Lung (tissue), 12 donors: ENCODE results near the gene OXGR1. TPM values are rescaled to one million over a fixed set of nuclear protein-coding genes. Genes with fewer than 3 reads are reported as not detected.

ENCODE experiments used
- ATAC-seq: fragments of 200-7000 bp; cut with Tn5 transposase; one replicate; pipeline ENCODE4 v1.9.1; 2020; ENCODE audit warnings: moderate number of reproducible peaks; ENCODE audit not compliant: insufficient read depth, low FRiP score
- DNase-seq, 3 donors: peaks; one replicate each; pipeline ENCODE4 v3.0.0-alpha.2; 2013 to 2017
- H3K27ac ChIP-seq, 2 donors: one replicate each; pipeline ENCODE4 v1.5.1; 2013; ENCODE audit warnings: mild to moderate bottlenecking in 2 of 2, moderate library complexity in 2 of 2, control low read depth in 1 of 2, inconsistent platforms in 1 of 2, low read depth in 1 of 2, low read length in 1 of 2
- H3K27me3 ChIP-seq, 3 donors: one replicate each; pipeline ENCODE4 v1.5.1; 2013; ENCODE audit warnings: low read length in 2 of 3; ENCODE audit not compliant: control insufficient read depth in 3 of 3, insufficient read depth in 3 of 3
- H3K36me3 ChIP-seq, 4 donors: one replicate each; pipeline ENCODE4 v1.5.1; 2013; ENCODE audit warnings: low read length in 4 of 4, mild to moderate bottlenecking in 1 of 4, moderate library complexity in 1 of 4; ENCODE audit not compliant: control insufficient read depth in 4 of 4, insufficient read depth in 4 of 4
- H3K4me1 ChIP-seq, 5 donors: one replicate each; pipeline ENCODE4 v1.5.1; 2013; ENCODE audit warnings: low read length in 5 of 5, mild to moderate bottlenecking in 2 of 5, moderate library complexity in 1 of 5; ENCODE audit not compliant: control insufficient read depth in 5 of 5, insufficient read depth in 5 of 5
- H3K4me3 ChIP-seq: one replicate; pipeline ENCODE4 v1.5.1; 2013; ENCODE audit warnings: mild to moderate bottlenecking, control low read depth, moderate library complexity
- H3K9ac ChIP-seq, 2 donors: one replicate each; pipeline ENCODE4 v1.5.1; 2013; ENCODE audit warnings: low read length in 2 of 2, control low read depth in 1 of 2; ENCODE audit not compliant: insufficient read depth in 1 of 2
- H3K9me3 ChIP-seq, 4 donors: one replicate each; pipeline ENCODE4 v1.5.1; 2013; ENCODE audit warnings: low read length in 3 of 4, mild to moderate bottlenecking in 1 of 4, moderate library complexity in 1 of 4; ENCODE audit not compliant: control insufficient read depth in 4 of 4, insufficient read depth in 3 of 4
- CTCF ChIP-seq: IDR thresholded peaks from 2 replicates; pipeline ENCODE4 v1.5.1; 2012; ENCODE audit warnings: mild to moderate bottlenecking; ENCODE audit errors: control extremely low read depth, extremely low read depth
- WGBS, 2 donors: extraction: QIAGEN DNeasy Blood & Tissue Kit; methylation state at CpG; one replicate each; pipeline ENCODE4 v1.1.7; 2013; 5-methylcytosine and 5-hydroxymethylcytosine counted together
- polyA plus RNA-seq, 2 donors: library from polyadenylated mRNA; stranded (reverse); fragments of 200-250 nt; gene quantifications; one replicate each; pipeline ENCODE4 v1.2.1, GENCODE V29; 2013
- total RNA-seq, 2 donors: library from RNA; depleted of rRNA in 1 of 2; stranded (reverse); fragments of >200 nt in 1 of 2; gene quantifications; one replicate each; pipeline ENCODE4 v1.2.1, GENCODE V29; 2014 to 2021
- donor health status: control.
- donor health status: control.
- donor health status: Bipolar disorder and iron deficiency.
- donor health status: healthy.
- donor health status: DM: yes; HTN: yes; CAD: no.

The OXGR1 gene
- total and polyA plus RNA-seq, 4 donors = 0.25 to 0.71 (median 0.46) TPM

- Histone ChIP-seq H3K36me3 (no peaks in the 10 kb centered on the region), H3K9ac (no peak overlapping the region), H3K27ac (no peak overlapping the region), H3K27me3 (no peaks in the 10 kb centered on the region), H3K4me3 (no peak overlapping the region), H3K9me3 (peaks cover 2 to 28% (median 23%) of the 10 kb centered on the region in 4 donors), H3K4me1 (no peaks in the 10 kb centered on the region)
- ATAC-seq (no peak), DNase-seq (no peak)
- TF ChIP-seq CTCF = no peak
- 86 to 88% methylated on average over 12 of the region's 12 CpGs for WGBS, 2 donors
Measured at GRCh38 chr13:96967248-96967745, 27.0 kb downstream of the OXGR1 start.

DNA sequence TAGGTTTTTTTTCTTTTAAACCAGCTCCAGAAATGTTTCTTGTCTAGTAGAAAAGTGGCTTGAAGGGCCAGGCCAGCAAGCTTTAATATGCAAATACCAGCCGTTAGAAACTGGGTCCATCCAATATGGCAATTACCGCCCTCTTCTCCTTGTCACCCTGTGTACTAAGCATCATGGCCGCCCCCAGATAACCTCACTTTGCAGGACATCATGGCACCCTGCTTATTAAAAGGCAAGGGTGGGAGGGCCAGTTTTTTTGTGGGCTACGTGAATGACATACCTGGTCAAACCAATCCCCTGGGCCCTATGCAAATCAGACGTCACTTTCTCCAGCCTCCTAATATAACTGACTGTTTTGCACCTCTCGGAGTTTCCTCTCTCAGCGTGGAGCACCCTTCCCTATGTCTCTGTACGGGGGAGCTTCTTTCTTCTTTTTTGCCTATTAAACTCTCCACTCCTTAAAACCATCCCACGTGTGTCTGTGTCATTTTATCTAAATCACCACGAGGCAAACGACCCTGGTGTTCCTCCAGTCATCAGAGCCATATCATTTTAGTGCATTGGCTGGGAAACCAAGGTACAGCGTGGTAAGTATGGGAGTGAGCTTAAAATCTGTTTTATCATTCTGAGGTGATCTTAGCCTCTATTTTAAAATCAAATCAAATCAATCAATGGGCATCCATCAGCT, 27.7 kb downstream of the OXGR1 start:
- no peaks in the 10 kb centered on the region for H3K27me3 ChIP-seq
- H3K4me3 ChIP-seq = no peak overlapping the region
- no peak for TF ChIP-seq CTCF
- H3K36me3 ChIP-seq = no peaks in the 10 kb centered on the region
- no peaks in the 10 kb centered on the region for H3K4me1 ChIP-seq
- DNase-seq (no peak), ATAC-seq (no peak)
- no peak overlapping the region for H3K27ac ChIP-seq
- WGBS, 2 donors = 93 to 95% methylated on average over 12 of the region's 12 CpGs
- no peak overlapping the region for H3K9ac ChIP-seq
- H3K9me3 ChIP-seq = peaks cover 2 to 28% (median 23%) of the 10 kb centered on the region in 4 donors

- Histone ChIP-seq H3K27ac (no peak overlapping the region), H3K9me3 (peaks cover 2 to 24% (median 16%) of the 10 kb centered on the region in 4 donors), H3K27me3 (no peaks in the 10 kb centered on the region), H3K4me3 (no peak overlapping the region), H3K9ac (no peak overlapping the region), H3K36me3 (no peaks in the 10 kb centered on the region), H3K4me1 (no peaks in the 10 kb centered on the region)
- DNase-seq (no peak), ATAC-seq (no peak)
- TF ChIP-seq CTCF = no peak
- 88 to 91% methylated on average over 2 of the region's 2 CpGs for WGBS, 2 donors
Measured at GRCh38 chr13:96963786-96964475, 30.3 kb downstream of the OXGR1 start.
